Activated CD8-positive, alpha-beta memory T cell treated with anti-CD3 and anti-CD28 coated beads, Interleukin-2, amount 50 U/mL, for 48 hours (primary cell): ENCODE results near the gene GGA3.
"Not testable (repeated sequence)": the region's sequence is repeated elsewhere in the genome, so short reads cannot be mapped to it uniquely, and the experiment has no call there.

Source experiments
- DNase-seq: peaks from one replicate; pipeline ENCODE4 v3.0.0-alpha.2; 2020

Gene GGA3

DNA sequence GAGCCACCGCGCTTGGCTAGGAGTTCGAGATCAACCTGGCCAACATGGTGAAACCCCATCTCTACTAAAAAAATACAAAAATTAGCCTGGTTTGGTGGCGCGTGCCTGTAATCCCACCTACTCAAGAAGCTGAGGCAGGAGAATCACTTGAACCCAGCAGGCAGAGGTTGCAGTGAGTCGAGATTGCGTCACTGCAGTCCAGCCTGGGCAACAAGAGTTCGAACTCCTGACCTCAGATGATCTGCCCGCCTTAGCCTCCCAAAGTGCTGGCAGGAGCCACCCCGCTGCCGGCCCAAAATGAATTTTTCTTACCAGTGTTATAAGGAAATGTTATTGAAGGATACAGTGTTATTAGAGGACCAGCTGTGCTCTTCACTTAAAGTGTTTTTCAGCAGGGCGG lies 53.6 kb downstream of the GGA3 start:
- DNase-seq: no peak

DNA sequence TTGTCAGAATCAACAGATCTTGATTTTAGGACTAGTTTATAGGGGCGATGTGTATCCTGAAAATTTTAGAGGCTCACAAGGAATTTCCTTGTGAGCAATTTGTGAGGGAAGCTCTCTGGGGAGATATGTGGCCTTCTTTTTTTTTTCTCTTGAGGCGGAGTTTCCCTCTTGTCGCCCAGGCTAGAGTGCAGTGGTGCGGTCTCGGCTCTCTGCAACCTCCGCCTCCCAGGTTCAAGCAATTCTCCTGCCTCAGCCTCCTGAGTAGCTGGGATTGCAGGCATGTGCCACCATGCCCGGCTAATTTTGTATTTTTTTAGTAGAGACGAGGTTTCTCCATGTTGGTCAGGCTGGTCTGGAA lies 54.4 kb downstream of the GGA3 start:
- not testable (repeated sequence) for DNase-seq

DNA sequence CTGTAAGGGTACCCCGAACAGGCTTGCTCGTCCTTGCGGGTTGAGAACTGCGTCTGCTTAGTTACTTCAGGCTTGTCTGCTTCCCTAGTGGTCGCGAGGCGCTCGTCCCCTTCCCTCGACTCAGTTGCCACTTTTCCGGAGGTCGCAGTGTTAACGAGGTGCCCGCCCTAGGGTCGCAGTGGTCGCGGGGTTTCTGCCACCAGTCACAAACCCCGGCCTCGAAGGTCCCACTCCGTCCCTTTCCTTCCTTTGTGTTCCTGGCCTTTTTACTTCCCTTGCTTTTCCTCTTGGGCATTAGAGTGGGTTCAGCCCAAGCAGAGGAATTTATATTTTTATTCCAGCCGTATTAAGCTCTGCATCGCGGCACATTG lies 55.6 kb downstream of the GGA3 start:
- DNase-seq: no peak

DNA sequence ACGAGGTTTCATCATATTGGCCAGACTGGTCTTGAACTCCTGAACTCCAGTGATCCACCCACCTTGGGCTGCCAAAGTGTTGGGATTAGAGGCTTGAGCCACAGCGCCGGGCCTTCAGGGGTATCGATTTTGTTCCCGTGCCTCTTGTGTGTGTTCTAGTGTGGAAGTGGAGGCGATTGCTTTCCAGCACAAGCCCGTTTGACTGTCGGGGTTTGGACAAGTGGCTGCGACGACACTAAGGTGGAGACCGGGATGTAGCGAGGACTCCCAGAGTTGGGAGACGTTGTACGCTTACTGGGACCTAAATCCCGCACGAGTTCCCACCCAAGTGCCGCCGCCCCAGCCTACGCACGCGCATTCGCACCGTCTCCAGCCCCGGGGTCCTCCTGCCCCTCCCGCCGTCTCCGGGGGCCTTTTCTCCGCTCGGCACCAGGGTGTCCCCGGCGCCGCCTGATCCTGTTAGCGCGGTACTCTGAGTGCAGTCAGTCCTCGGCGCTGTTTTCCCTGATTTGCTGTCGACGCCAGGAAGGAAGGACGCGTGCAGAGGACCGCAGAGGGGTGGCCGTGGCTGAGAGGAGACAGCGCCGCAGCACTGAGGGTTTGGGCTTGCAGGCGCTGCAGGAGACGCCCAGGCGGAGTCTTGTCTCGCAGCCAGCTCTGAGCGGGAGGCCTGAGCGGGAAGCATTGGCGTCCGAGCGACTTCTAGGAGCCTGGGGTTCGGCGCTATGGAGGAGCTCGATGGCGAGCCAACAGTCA lies 56.2 kb downstream of the GGA3 start, which contains the start of gene NUP85:
Gene NUP85, plus strand, starts transcription at position 643 of the 756 bp plus-strand sequence. Its CDS starts 83 bp downstream, at position 726.
- DNase-seq: peak; percentile 96

DNA sequence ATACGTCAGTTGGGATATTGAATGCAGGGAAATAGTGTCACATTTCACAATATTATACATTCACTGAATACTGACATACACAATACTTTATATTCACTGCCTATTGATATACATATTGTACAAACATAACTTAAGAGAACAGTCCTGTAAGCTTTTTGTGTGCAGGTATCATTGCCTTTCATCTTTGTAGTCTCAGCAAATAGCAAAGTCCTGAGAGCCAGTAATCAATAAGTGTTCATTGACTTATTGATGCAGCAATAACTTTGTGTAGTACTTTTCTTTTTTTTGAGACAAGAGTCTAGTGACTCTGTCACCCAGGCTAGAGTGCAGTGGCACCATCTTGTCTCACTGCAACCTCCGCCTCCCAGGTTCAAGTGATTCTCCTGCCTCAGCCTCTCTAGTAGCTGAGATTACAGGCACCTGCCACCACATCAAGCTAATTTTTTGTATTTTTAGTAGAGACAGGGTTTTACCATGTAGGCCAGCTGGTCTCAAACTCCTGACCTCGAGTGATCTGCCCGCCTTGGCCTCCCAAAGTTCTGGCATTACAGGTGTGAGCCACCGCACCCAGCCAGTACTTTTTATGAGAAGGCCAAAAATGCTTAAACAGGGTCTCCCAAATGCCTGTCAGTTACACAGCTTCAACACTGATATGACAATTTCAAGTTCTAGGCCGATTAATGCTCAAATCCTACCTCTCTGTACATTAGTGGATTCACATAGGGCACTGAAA lies 61.4 kb downstream of the GGA3 start:
- no peak for DNase-seq

DNA sequence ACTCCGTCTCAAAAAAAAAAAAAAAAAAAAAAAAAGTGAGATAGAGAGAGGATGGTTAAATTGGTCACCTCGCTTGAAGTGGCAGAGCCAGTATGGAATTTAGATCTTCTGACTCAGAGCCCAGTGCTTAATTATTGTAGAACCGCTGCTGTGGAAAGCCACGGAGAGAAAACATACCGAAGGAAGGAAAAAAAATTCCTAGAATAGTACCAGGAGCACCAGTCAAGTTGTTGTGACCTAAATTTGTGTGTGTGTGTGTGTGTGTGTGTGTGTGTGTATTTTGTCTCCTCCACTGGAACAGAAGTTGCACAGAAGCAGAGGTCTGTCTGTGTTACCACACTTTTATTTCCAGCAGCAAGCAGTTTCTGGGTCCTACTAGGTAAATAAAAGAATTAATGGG lies 66.5 kb downstream of the GGA3 start:
- no peak for DNase-seq

DNA sequence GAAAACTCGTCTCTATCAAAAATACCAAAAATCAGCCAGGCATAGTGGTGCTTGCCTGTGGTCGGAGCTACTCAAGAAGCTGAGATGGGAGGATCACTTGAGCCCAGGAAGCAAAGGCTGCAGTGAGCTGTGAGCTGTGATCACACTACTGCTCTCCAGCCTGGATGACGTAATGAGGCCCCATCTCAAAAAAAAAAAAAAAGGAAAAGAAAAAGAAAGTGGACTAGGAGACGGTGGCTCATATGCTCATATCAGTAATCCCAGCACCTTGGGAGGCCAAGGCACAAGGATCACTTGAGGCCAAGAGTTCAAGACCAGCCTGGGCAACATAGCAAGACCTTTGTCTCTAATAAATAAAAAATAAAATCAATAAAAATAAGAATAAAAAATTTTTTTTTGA lies 69.8 kb downstream of the GGA3 start:
- DNase-seq: no peak

DNA sequence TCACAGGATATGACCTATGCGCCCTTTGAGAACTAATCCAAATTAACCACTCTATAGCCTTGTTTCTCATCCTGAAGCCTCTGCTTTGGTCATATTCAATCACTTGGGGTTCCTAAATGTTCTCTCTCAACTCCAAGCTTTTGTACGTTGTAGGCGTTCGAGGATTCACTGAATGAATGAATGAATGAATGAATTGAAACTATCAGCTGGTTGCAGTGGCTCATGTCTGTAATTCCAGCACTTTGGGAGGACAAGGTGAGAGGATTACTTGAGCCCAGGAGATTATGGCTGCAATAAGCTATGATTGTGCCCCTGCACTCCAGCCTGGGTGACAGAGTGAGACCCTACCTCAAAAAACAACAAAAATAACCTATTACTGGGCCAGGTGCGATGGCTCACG lies 72.8 kb downstream of the GGA3 start:
- DNase-seq: no peak
